Gastrocnemius medialis (tissue), 4 donors: ENCODE measurements around the gene ROBO2. TPM values are rescaled to one million over a fixed set of nuclear protein-coding genes. Genes with fewer than 3 reads are reported as not detected.

Experiments used
- ATAC-seq, 2 donors: fragments of 150-250 bp; one replicate each; pipeline ENCODE4 v1.9.1; 2016
- DNase-seq, 2 donors: peaks; one replicate each; pipeline ENCODE4 v3.0.0-alpha.2; 2019
- H3K27ac ChIP-seq, 4 donors: fragments of 200-600 bp; sonication (generic); 1 replicate in 1 of 4; 2 replicates in 3 of 4; pipeline ENCODE4 v1.5.1; 2016 to 2018; ENCODE audit warnings: mild to moderate bottlenecking in 2 of 4, moderate library complexity in 1 of 4
- H3K27me3 ChIP-seq, 3 donors: fragments of 200-600 bp; sonication (generic) in 2 of 3; 1 replicate in 1 of 3; 2 replicates in 2 of 3; pipeline versions ENCODE4 v1.5.1 to v1.6.0; 2016 to 2019; ENCODE audit warnings: mild to moderate bottlenecking in 1 of 3, moderate library complexity in 1 of 3
- H3K36me3 ChIP-seq, 2 donors: fragments of 200-600 bp; sonication (generic) in 1 of 2; one replicate each; pipeline ENCODE4 v1.5.1; 2017 to 2018
- H3K4me1 ChIP-seq, 2 donors: fragments of 200-600 bp; sonication (generic) in 1 of 2; one replicate each; pipeline ENCODE4 v1.5.1; 2016 to 2017; ENCODE audit warnings: mild to moderate bottlenecking in 2 of 2
- H3K4me3 ChIP-seq, 4 donors: fragments of 200-600 bp; sonication (generic) in 3 of 4; 1 replicate in 1 of 4; 2 replicates in 3 of 4; pipeline ENCODE4 v1.5.1; 2016 to 2019; ENCODE audit warnings: mild to moderate bottlenecking in 2 of 4
- H3K9me3 ChIP-seq, 3 donors: fragments of 200-600 bp; sonication (generic) in 2 of 3; 1 replicate in 1 of 3; 2 replicates in 2 of 3; pipeline ENCODE4 v1.5.1; 2016 to 2019
- POLR2A ChIP-seq, 2 donors: fragments of 450-650 bp; IDR thresholded peaks; one replicate each; pipeline ENCODE4 v1.6.1; 2017; ENCODE audit warnings: antibody characterized with exemption in 2 of 2, mild to moderate bottlenecking in 2 of 2, moderate library complexity in 2 of 2
- in situ Hi-C, 4 donors: fragments of 200-750 bp; cut with MboI; loops; one replicate each; pipeline versions ENCODE4 v1.15.0 to v1.8.0; 2017; ENCODE audit warnings: low sequenced_read_pairs in 4 of 4
- intact Hi-C: fragments of 100-400 bp; cut with DNase I; formaldehyde crosslinking; loops from one replicate; pipeline ENCODE4 v1.15.1; 2023; ENCODE audit warnings: low total_unique reads
- total RNA-seq, 4 donors: library from RNA; depleted of rRNA; stranded (reverse); fragments of >200 nt; gene quantifications; one replicate each; pipeline versions ENCODE4 v1.1.0 to v1.2.3, GENCODE V29; 2016
- TF ChIP-seq, protein P1 (sequence below), 5 experiments: fragments of 450-650 bp in 3 of 5; fragments of 200-600 bp in 2 of 5; sonication (generic) in 2 of 5; IDR thresholded peaks in 4 of 5; conservative IDR thresholded peaks in 1 of 5; 1 replicate in 4 of 5; 2 replicates in 1 of 5; pipeline ENCODE4 v1.5.1; 2016 to 2019; ENCODE audit warnings: antibody characterized with exemption in 5 of 5, mild to moderate bottlenecking in 3 of 5, moderate library complexity in 3 of 5

Gene ROBO2
- total RNA-seq, 4 donors from 2014 or later = 0.07 TPM; not detected in 3

DNA sequence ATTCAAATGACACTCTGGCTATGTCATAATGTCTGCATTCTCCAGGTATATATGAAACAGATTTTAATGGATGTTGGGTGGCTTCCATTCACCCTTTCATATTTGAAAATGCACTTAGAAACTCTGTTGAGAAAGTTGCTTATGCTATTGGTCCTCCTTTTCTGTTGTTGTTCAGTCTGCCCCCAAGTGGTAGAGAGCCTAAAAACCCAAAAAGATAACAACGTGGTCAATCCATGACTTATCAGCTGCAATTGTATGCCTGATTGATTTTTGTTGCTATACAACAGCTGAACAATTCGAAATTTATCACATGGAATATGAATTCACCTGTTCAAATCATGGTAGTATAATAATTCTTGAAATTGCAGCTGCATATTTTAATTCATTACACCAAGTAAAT lies 279.8 kb downstream of the ROBO2 start:
- no peak overlapping the region for H3K27ac ChIP-seq
- no peak for TF ChIP-seq POLR2A (IDR thresholded peaks at IDR 0.05)
- TF ChIP-seq, protein P1, sequence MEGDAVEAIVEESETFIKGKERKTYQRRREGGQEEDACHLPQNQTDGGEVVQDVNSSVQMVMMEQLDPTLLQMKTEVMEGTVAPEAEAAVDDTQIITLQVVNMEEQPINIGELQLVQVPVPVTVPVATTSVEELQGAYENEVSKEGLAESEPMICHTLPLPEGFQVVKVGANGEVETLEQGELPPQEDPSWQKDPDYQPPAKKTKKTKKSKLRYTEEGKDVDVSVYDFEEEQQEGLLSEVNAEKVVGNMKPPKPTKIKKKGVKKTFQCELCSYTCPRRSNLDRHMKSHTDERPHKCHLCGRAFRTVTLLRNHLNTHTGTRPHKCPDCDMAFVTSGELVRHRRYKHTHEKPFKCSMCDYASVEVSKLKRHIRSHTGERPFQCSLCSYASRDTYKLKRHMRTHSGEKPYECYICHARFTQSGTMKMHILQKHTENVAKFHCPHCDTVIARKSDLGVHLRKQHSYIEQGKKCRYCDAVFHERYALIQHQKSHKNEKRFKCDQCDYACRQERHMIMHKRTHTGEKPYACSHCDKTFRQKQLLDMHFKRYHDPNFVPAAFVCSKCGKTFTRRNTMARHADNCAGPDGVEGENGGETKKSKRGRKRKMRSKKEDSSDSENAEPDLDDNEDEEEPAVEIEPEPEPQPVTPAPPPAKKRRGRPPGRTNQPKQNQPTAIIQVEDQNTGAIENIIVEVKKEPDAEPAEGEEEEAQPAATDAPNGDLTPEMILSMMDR (IDR thresholded peaks at IDR 0.05 in 4 of 5, conservative IDR thresholded peaks at IDR 0.05 in 1 of 5) = no peak
- no peaks in the 10 kb centered on the region for H3K9me3 ChIP-seq
- intact Hi-C loops (no loop called here), in situ Hi-C loops (no loop called here)
- no peaks in the 10 kb centered on the region for H3K4me1 ChIP-seq
- H3K4me3 ChIP-seq = no peak overlapping the region
- ATAC-seq (no peak), DNase-seq (no peak)
- no peaks in the 10 kb centered on the region for H3K36me3 ChIP-seq
- H3K27me3 ChIP-seq = no peaks in the 10 kb centered on the region

DNA sequence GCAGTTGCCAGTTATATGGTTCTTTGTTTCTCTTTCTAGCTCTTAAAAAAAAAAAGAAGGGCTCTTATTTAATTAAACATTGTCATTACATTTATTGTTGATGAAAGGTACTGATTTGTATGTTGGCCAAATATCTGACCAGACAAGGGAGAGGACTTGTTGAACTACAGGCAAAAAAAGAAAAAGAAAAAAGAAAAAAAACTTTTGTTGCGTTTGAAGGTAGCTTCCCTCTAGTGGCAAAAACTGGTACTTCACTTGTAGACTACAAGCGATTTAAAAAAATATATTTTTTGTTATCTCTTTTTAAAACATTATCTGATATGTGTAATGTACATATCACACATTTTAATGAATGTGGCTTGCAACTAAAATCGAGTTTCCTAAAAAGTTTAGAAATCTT lies 280.6 kb downstream of the ROBO2 start:
- Histone ChIP-seq H3K4me3 (peak overlapping the region in 1 of 4 donors; percentile 1), H3K4me1 (no peaks in the 10 kb centered on the region), H3K27ac (no peak overlapping the region), H3K36me3 (no peaks in the 10 kb centered on the region), H3K27me3 (no peaks in the 10 kb centered on the region), H3K9me3 (no peaks in the 10 kb centered on the region)
- in situ Hi-C loops (no loop called here), intact Hi-C loops (no loop called here)
- TF ChIP-seq, protein P1 (IDR thresholded peaks at IDR 0.05 in 4 of 5, conservative IDR thresholded peaks at IDR 0.05 in 1 of 5) = peak in 3 of 5 experiments; percentile 30 to 52 (median 45)
- TF ChIP-seq POLR2A (IDR thresholded peaks at IDR 0.05) = no peak
- no peak for ATAC-seq
- DNase-seq = no peak

DNA sequence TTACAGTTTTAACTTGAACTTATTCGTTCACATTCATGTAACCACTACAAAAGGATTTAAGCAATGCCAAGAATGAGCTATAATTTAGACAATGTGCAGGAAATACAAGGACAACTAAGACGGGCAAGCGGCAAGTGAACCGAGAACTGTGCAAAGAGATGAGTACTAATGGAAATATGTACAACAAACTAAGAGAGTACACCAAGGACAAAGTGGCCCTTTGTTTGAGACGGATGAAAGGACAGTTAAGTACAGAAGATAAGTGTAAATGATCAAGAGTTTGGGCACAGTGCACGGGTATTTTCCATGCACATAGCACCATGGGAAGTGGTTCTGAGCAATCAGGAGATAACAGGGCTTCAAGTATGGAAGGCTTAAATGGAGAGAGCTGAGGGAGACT lies 281.7 kb downstream of the ROBO2 start:
- intact Hi-C loops (no loop called here), in situ Hi-C loops (no loop called here)
- ATAC-seq (no peak), DNase-seq (no peak)
- Histone ChIP-seq H3K27ac (no peak overlapping the region), H3K9me3 (no peaks in the 10 kb centered on the region), H3K4me3 (no peak overlapping the region), H3K36me3 (no peaks in the 10 kb centered on the region), H3K4me1 (no peaks in the 10 kb centered on the region), H3K27me3 (no peaks in the 10 kb centered on the region)
- TF ChIP-seq, protein P1 (IDR thresholded peaks at IDR 0.05 in 4 of 5, conservative IDR thresholded peaks at IDR 0.05 in 1 of 5) = no peak
- no peak for TF ChIP-seq POLR2A (IDR thresholded peaks at IDR 0.05)

DNA sequence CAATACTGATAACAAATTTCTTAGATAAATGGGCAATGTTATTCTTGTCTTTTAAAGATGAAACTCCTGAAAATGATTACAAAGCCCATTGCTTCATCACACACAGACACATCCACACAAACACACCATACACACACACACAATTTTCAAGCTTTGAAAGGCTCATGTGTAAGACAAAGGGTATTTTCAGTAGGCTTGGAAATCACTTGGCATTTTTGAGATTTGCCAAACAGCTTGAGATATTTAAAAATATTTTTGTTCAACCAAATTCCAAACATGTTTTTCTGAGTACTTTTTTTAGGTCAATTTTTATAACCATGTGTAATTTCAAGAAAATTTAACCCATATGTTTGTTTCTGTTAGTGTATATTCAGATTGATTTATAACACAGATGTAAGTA lies 283.7 kb downstream of the ROBO2 start:
- Histone ChIP-seq H3K36me3 (no peaks in the 10 kb centered on the region), H3K27me3 (no peaks in the 10 kb centered on the region), H3K9me3 (no peaks in the 10 kb centered on the region), H3K27ac (no peak overlapping the region), H3K4me1 (no peaks in the 10 kb centered on the region), H3K4me3 (no peak overlapping the region)
- TF ChIP-seq POLR2A (IDR thresholded peaks at IDR 0.05) = no peak
- TF ChIP-seq, protein P1 (IDR thresholded peaks at IDR 0.05 in 4 of 5, conservative IDR thresholded peaks at IDR 0.05 in 1 of 5) = no peak
- no peak for DNase-seq
- no peak for ATAC-seq
- in situ Hi-C loops (no loop called here), intact Hi-C loops (no loop called here)

DNA sequence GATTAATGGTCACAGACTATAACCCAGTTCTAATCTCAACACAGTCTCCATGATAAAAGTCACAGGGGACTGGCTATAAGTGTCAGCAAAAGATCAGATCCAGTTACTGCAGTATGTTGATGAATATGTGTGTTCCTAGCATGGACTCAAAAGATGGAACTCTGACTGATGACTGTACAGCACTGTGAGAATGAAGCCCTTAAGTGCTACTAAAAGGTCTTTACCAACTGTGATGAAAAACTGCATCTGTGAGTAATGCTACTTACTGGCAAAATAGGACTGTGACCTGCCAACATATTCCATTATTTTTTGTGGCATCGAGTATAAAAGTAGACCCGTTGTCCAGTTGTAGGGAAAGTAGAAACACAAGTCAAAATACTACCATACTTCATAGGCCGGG lies 284.2 kb downstream of the ROBO2 start:
- ATAC-seq (no peak), DNase-seq (no peak)
- intact Hi-C loops (no loop called here), in situ Hi-C loops (no loop called here)
- Histone ChIP-seq H3K4me3 (no peak overlapping the region), H3K4me1 (no peaks in the 10 kb centered on the region), H3K36me3 (no peaks in the 10 kb centered on the region), H3K9me3 (no peaks in the 10 kb centered on the region), H3K27ac (no peak overlapping the region), H3K27me3 (no peaks in the 10 kb centered on the region)
- TF ChIP-seq, protein P1 (IDR thresholded peaks at IDR 0.05 in 4 of 5, conservative IDR thresholded peaks at IDR 0.05 in 1 of 5) = no peak
- no peak for TF ChIP-seq POLR2A (IDR thresholded peaks at IDR 0.05)
